ENCODE measurements around the gene CALN1. TPM values are rescaled to one million over a fixed set of nuclear protein-coding genes. Genes with fewer than 3 reads are reported as not detected.
A peak's percentile ranks its signal among the peaks of the same experiment; 100 is the strongest.

The CALN1 gene
- total RNA-seq, 4 donors from 2014 or later = under 0.01 to 0.33 (median 0.10) TPM; not detected in 1

DNA sequence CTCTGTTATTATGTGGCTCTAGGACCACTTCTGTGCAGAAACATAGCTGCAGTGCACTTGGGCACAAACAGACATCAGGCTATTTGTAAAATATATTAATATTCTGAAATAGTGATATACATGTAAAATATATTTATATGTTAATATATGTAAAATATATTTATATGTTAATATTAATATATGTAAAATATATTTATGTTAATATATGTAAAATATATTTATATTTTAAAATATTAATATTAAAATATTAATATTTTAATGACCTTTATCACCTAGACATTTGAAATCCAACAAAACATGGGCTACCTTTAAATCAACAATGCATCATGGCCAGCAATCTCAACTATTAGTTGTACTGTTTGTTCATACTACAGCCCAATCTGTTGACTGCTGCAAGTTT lies 347.2 kb downstream of the CALN1 start:
- intact Hi-C loops (cut with DNase I) = no loop called here
- no peaks in the 10 kb centered on the region for H3K9me3 ChIP-seq
- H3K4me1 ChIP-seq = no peaks in the 10 kb centered on the region
- H3K4me3 ChIP-seq (replicated peaks in 1 of 3) = no peak overlapping the region
- H3K27me3 ChIP-seq = no peaks in the 10 kb centered on the region
- no peak for TF ChIP-seq POLR2A (IDR thresholded peaks at IDR 0.05)
- TF ChIP-seq, protein P1, sequence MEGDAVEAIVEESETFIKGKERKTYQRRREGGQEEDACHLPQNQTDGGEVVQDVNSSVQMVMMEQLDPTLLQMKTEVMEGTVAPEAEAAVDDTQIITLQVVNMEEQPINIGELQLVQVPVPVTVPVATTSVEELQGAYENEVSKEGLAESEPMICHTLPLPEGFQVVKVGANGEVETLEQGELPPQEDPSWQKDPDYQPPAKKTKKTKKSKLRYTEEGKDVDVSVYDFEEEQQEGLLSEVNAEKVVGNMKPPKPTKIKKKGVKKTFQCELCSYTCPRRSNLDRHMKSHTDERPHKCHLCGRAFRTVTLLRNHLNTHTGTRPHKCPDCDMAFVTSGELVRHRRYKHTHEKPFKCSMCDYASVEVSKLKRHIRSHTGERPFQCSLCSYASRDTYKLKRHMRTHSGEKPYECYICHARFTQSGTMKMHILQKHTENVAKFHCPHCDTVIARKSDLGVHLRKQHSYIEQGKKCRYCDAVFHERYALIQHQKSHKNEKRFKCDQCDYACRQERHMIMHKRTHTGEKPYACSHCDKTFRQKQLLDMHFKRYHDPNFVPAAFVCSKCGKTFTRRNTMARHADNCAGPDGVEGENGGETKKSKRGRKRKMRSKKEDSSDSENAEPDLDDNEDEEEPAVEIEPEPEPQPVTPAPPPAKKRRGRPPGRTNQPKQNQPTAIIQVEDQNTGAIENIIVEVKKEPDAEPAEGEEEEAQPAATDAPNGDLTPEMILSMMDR (IDR thresholded peaks at IDR 0.05) = no peak
- DNase-seq = no peak
- H3K36me3 ChIP-seq = no peaks in the 10 kb centered on the region
- H3K27ac ChIP-seq = no peak overlapping the region

GRCh38 chr7:72063330-72063729 lies 348.8 kb downstream of the CALN1 start:
- Histone ChIP-seq H3K4me3 (replicated peaks in 1 of 3) (no peak overlapping the region), H3K27ac (no peak overlapping the region), H3K9me3 (no peaks in the 10 kb centered on the region), H3K27me3 (no peaks in the 10 kb centered on the region), H3K4me1 (no peaks in the 10 kb centered on the region), H3K36me3 (no peaks in the 10 kb centered on the region)
- TF ChIP-seq POLR2A (IDR thresholded peaks at IDR 0.05) = no peak
- TF ChIP-seq, protein P1 (IDR thresholded peaks at IDR 0.05) = no peak
- DNase-seq = no peak
- intact Hi-C loops (cut with DNase I) = no loop called here

GRCh38 chr7:72062666-72063065 lies 349.5 kb downstream of the CALN1 start:
- Histone ChIP-seq H3K27ac (no peak overlapping the region), H3K4me3 (replicated peaks in 1 of 3) (no peak overlapping the region), H3K36me3 (no peaks in the 10 kb centered on the region), H3K4me1 (no peaks in the 10 kb centered on the region), H3K9me3 (no peaks in the 10 kb centered on the region), H3K27me3 (no peaks in the 10 kb centered on the region)
- DNase-seq = no peak
- TF ChIP-seq POLR2A (IDR thresholded peaks at IDR 0.05) = no peak
- TF ChIP-seq, protein P1 (IDR thresholded peaks at IDR 0.05) = no peak
- intact Hi-C loops (cut with DNase I) = no loop called here
- 86 to 88% methylated on average over 1 of the region's 1 CpG for WGBS, 2 donors

DNA sequence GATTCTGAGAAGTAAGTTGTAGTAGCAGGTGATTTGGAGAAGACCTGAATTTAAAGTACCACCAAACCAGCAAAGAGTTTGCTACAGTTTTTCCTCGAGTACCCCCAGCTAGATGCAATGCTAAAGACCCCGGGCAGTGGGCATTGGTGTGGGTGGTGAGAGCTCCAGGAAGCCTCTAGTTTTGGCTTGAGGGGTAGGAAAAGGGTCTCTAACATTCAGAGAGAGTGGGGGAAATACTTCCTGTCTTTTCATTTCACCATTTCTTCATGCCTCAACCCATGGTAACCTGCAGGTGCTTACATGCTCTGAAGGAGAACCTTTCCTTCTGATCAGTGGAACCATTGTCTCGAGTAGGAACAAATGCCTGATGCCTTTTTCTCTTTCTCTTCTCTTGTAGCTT lies 352.2 kb downstream of the CALN1 start:
- H3K27me3 ChIP-seq = no peaks in the 10 kb centered on the region
- WGBS, 2 donors = 74 to 90% methylated on average over 3 of the region's 3 CpGs
- H3K9me3 ChIP-seq = no peaks in the 10 kb centered on the region
- DNase-seq = no peak
- no peak overlapping the region for H3K4me3 ChIP-seq (replicated peaks in 1 of 3)
- TF ChIP-seq, protein P1 (IDR thresholded peaks at IDR 0.05) = no peak
- TF ChIP-seq POLR2A (IDR thresholded peaks at IDR 0.05) = no peak
- H3K4me1 ChIP-seq = no peaks in the 10 kb centered on the region
- intact Hi-C loops (cut with DNase I) = no loop called here
- H3K36me3 ChIP-seq = no peaks in the 10 kb centered on the region
- H3K27ac ChIP-seq = no peak overlapping the region

DNA sequence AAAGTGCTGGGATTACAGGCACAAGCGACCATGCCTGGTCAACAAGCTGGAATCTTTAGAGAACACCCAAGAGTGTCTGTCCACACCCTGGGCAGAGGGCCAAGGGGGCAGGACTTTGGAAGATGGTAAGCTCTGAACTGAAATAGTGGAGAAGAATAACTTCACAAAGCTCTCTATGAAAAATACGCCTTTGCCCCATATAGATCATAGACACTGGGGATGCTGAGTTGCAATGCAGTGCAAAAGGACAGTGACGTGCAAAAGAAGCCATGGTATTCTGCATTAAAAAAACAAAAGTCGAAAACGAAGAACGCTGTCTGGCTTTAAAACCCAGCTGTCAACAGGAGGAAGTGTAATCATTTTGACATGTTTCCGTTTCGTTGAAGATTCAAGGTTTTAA lies 353.6 kb downstream of the CALN1 start:
- DNase-seq = peak; percentile 9 to 12
- no peaks in the 10 kb centered on the region for H3K36me3 ChIP-seq

More for the DNA sequence above, 353.6 kb downstream of the CALN1 start:
- no peak overlapping the region for H3K27ac ChIP-seq
- 63 to 67% methylated on average over 8 of the region's 8 CpGs for WGBS, 2 donors
- no peak overlapping the region for H3K4me3 ChIP-seq (replicated peaks in 1 of 3)
- no peaks in the 10 kb centered on the region for H3K4me1 ChIP-seq
- TF ChIP-seq, protein P1 (IDR thresholded peaks at IDR 0.05) = no peak
- TF ChIP-seq POLR2A (IDR thresholded peaks at IDR 0.05) = no peak
- intact Hi-C loops (cut with DNase I) = no loop called here
- no peaks in the 10 kb centered on the region for H3K9me3 ChIP-seq
- H3K27me3 ChIP-seq = no peaks in the 10 kb centered on the region
